GM12878 (cell line): ENCODE results near the gene STK17A. TPM values are rescaled to one million over a fixed set of nuclear protein-coding genes. Genes with fewer than 3 reads are reported as not detected.

ENCODE experiments used
- ATAC-seq: fragments of 200-7000 bp; cut with Tn5 transposase; 3 replicates; pipeline ENCODE4 v1.9.1; 2020; ENCODE audit warnings: mild to moderate bottlenecking, moderate library complexity
- BruUV-seq: library from RNA; stranded (reverse); fragments of 400-500 nt; replicated peaks from 2 replicates; lab custom pipeline; 2021; lab: Mats Ljungman, UMichigan
- CTCF ChIA-PET: fragments of 300-600 bp; sonication (Branson Sonifier 250); formaldehyde crosslinking; extraction: SDS; loops from one replicate; lab custom pipeline; 2021; ENCODE audit warnings: inconsistent platforms; lab: Yijun Ruan, JAX
- POLR2A ChIA-PET: fragments of 350-600 bp; formaldehyde crosslinking; extraction: SDS; loops from one replicate; lab custom pipeline; 2021; ENCODE audit warnings: inconsistent platforms; lab: Charles Lee
- RAD21 ChIA-PET: fragments of 300-600 bp; sonication (Branson Sonifier 250); formaldehyde crosslinking; loops from one replicate; lab custom pipeline; 2023; ENCODE audit warnings: antibody characterized with exemption; ENCODE audit not compliant: unreplicated experiment; lab: Charles Lee
- SMC1A ChIA-PET: fragments of 300-600 bp; sonication (Branson Sonifier 250); formaldehyde crosslinking; loops from one replicate; lab custom pipeline; 2023; ENCODE audit not compliant: unreplicated experiment, uncharacterized antibody; lab: Charles Lee
- DNase-seq: peaks from one replicate; pipeline ENCODE4 v3.0.0-alpha.2; 2011; ENCODE audit warnings: low read depth, low spot score
- FAIRE-seq: peaks from 3 replicates; lab custom pipeline; 2011; peaks lifted over from hg19 to GRCh38; lab: Jason Lieb, UNC
- H2AFZ ChIP-seq: 2 replicates; pipeline ENCODE4 v1.6.0; 2011; ENCODE audit warnings: low read depth, low read length, control low read depth; ENCODE audit not compliant: control insufficient read depth
- H3K27ac ChIP-seq: 2 replicates; pipeline ENCODE4 v1.5.1; 2011; ENCODE audit warnings: control low read depth; ENCODE audit not compliant: control insufficient read depth, insufficient read depth
- H3K27me3 ChIP-seq, 2 experiments: replicated peaks in 1 of 2; 2 replicates each; pipeline versions ENCODE4 v1.6.0 to v1.6.1; 2011; ENCODE audit warnings: low read length in 1 of 2; ENCODE audit not compliant: control insufficient read depth in 2 of 2, insufficient read depth in 2 of 2
- H3K36me3 ChIP-seq, 2 experiments: 2 replicates each; pipeline ENCODE4 v1.5.1; 2011; ENCODE audit warnings: low read length in 1 of 2; ENCODE audit not compliant: control insufficient read depth in 2 of 2, insufficient read depth in 2 of 2
- H3K4me1 ChIP-seq: 2 replicates; pipeline ENCODE4 v1.6.1; 2011; ENCODE audit warnings: mild to moderate bottlenecking, low read length, moderate library complexity, mixed read lengths; ENCODE audit not compliant: control insufficient read depth, insufficient read depth
- H3K4me2 ChIP-seq: 2 replicates; pipeline ENCODE4 v1.6.0; 2011; ENCODE audit warnings: control low read depth; ENCODE audit not compliant: control insufficient read depth, insufficient read depth
- H3K4me3 ChIP-seq: fragments of 200-600 bp; sonication (generic); 2 replicates; pipeline ENCODE4 v1.5.1; 2016
- H3K79me2 ChIP-seq: 2 replicates; pipeline ENCODE4 v1.6.0; 2011; ENCODE audit warnings: low read length; ENCODE audit not compliant: control insufficient read depth, insufficient read depth
- H3K9ac ChIP-seq: 2 replicates; pipeline ENCODE4 v1.8.0; 2011; ENCODE audit warnings: low read length, control low read depth, mixed read lengths; ENCODE audit not compliant: control insufficient read depth, insufficient read depth
- H3K9me3 ChIP-seq: replicated peaks from 3 replicates; pipeline ENCODE4 v1.5.1; 2011; ENCODE audit warnings: mild to moderate bottlenecking, low read length; ENCODE audit not compliant: control insufficient read depth, insufficient read depth
- H4K20me1 ChIP-seq: 2 replicates; pipeline ENCODE4 v1.6.0; 2011; ENCODE audit not compliant: control insufficient read depth, insufficient read depth
- ASH2L ChIP-seq: fragments of 300-600, 200-600 bp; sonication (generic); IDR thresholded peaks from 2 replicates; pipeline ENCODE4 v1.6.1; 2017; ENCODE audit warnings: low read depth, mild to moderate bottlenecking, borderline replicate concordance
- CBX3 ChIP-seq: fragments of 200-600 bp; sonication (generic); IDR thresholded peaks from 2 replicates; pipeline ENCODE4 v1.6.1; 2016; ENCODE audit warnings: low read depth, borderline replicate concordance
- CEBPB ChIP-seq, 2 experiments: fragments of 150-350 bp in 1 of 2; IDR thresholded peaks; 2 replicates each; pipeline ENCODE4 v1.6.1; 2012 to 2014; ENCODE audit warnings: low read depth in 2 of 2, low read length in 2 of 2, borderline replicate concordance in 1 of 2, inconsistent platforms in 1 of 2
- CHD2 ChIP-seq: IDR thresholded peaks from 2 replicates; pipeline ENCODE4 v1.6.1; 2011; ENCODE audit warnings: low read depth, low read length, improper control_type of control experiment, borderline replicate concordance
- FOXM1 ChIP-seq: IDR thresholded peaks from 2 replicates; pipeline ENCODE4 v1.6.1; 2012; ENCODE audit warnings: low read depth, mild to moderate bottlenecking, inconsistent platforms, low read length, moderate library complexity
- HCFC1 ChIP-seq: fragments of 150-350 bp; IDR thresholded peaks from 2 replicates; pipeline ENCODE4 v1.6.1; 2014; ENCODE audit warnings: low read length
- JUNB ChIP-seq: IDR thresholded peaks from 2 replicates; pipeline ENCODE4 v1.6.1; 2016; ENCODE audit warnings: antibody characterized with exemption, mild to moderate bottlenecking
- NBN ChIP-seq: fragments of 450-650 bp; IDR thresholded peaks from 2 replicates; pipeline ENCODE4 v1.6.1; 2016
- NRF1 ChIP-seq: conservative IDR thresholded peaks from 2 replicates; pipeline ENCODE4 v1.6.1; 2011; ENCODE audit warnings: mild to moderate bottlenecking, low read depth, low read length, improper control_type of control experiment
- POLR2AphosphoS2 ChIP-seq: IDR thresholded peaks from 2 replicates; pipeline ENCODE4 v1.6.1; 2011; ENCODE audit warnings: low read depth, mild to moderate bottlenecking, low read length, improper control_type of control experiment, moderate library complexity
- SMAD5 ChIP-seq: IDR thresholded peaks from 2 replicates; pipeline ENCODE4 v1.6.1; 2016; ENCODE audit warnings: antibody characterized with exemption, low read depth
- SMARCA5 ChIP-seq: fragments of 450-650 bp; IDR thresholded peaks from 2 replicates; pipeline ENCODE4 v1.6.1; 2017; ENCODE audit warnings: mild to moderate bottlenecking
- SPI1 ChIP-seq: IDR thresholded peaks from 2 replicates; pipeline ENCODE4 v1.6.1; 2011; ENCODE audit warnings: low read depth, mild to moderate bottlenecking, low read length, moderate library complexity, borderline replicate concordance; ENCODE audit not compliant: insufficient read depth
- YY1 ChIP-seq: IDR thresholded peaks from 2 replicates; pipeline ENCODE4 v1.6.1; 2011; ENCODE audit warnings: low read depth, mild to moderate bottlenecking, low read length
- whole genome bisulfite sequencing: methylation state at CpG from one replicate; pipeline ENCODE4 v1.1.6; 2016; ENCODE audit warnings: low lambda C conversion rate; ENCODE audit not compliant: insufficient replicate concordance, insufficient coverage; ENCODE audit errors: missing lambda C conversion rate; 5-methylcytosine and 5-hydroxymethylcytosine counted together
- in situ Hi-C: fragments of 300-500 bp; cut with MboI; formaldehyde crosslinking; loops from 9 replicates; pipeline ENCODE4 v1.14.3; 2018; ENCODE audit warnings: mixed read lengths
- intact Hi-C: fragments of 100-400 bp; cut with micrococcal nuclease; formaldehyde crosslinking; loops from one replicate; pipeline ENCODE4 v1.14.2; 2022; ENCODE audit not compliant: unreplicated experiment
- polyA plus RNA-seq, 11 experiments: library from polyadenylated mRNA; depleted of rRNA in 4 of 11; unstranded in 6 of 11; stranded (reverse) in 5 of 11; fragments of >200 nt; fragmentation: Nextera tagmentation in 4 of 11; fragmentation: Illumina TruSeq in 1 of 11; extraction: Ambion mirVana in 4 of 11; extraction: Trizol in 1 of 11; gene quantifications; 1 replicate in 1 of 11; 2 replicates in 10 of 11; pipeline versions ENCODE4 v1.2.1 to v1.2.3, GENCODE V29; 2011 to 2016; ENCODE audit warnings: inconsistent platforms in 2 of 11, missing spikeins in 2 of 11, low read depth in 1 of 11
- total RNA-seq, 4 experiments: library from RNA; depleted of rRNA in 3 of 4; stranded (reverse); fragments of >200 nt in 3 of 4; fragmentation: Illumina TruSeq in 1 of 4; extraction: Trizol in 1 of 4; gene quantifications; 2 replicates each; pipeline versions ENCODE4 v1.2.1 to v1.2.3, GENCODE V29; 2013 to 2021
- TF ChIP-seq, protein P1 (sequence below): IDR thresholded peaks from 2 replicates; pipeline ENCODE4 v1.6.1; 2011; ENCODE audit warnings: mild to moderate bottlenecking, low read depth, low read length, moderate library complexity; ENCODE audit not compliant: insufficient replicate concordance
- TF ChIP-seq, protein P2 (sequence below): IDR thresholded peaks from 2 replicates; pipeline ENCODE4 v1.6.1; 2011; ENCODE audit warnings: low read depth, mild to moderate bottlenecking, low read length, moderate library complexity, borderline replicate concordance; ENCODE audit errors: extremely low read depth
- TF ChIP-seq, protein P3 (sequence below): fragments of 450-650 bp; IDR thresholded peaks from 2 replicates; pipeline ENCODE4 v1.6.1; 2016; ENCODE audit warnings: mild to moderate bottlenecking

The STK17A gene
- total and polyA plus RNA-seq, 10 of the 15 experiments (the other 5 are each of a cell fraction or from before 2014, with no cell fraction given): 18.5 to 91.6 (median 70.8) TPM

DNA sequence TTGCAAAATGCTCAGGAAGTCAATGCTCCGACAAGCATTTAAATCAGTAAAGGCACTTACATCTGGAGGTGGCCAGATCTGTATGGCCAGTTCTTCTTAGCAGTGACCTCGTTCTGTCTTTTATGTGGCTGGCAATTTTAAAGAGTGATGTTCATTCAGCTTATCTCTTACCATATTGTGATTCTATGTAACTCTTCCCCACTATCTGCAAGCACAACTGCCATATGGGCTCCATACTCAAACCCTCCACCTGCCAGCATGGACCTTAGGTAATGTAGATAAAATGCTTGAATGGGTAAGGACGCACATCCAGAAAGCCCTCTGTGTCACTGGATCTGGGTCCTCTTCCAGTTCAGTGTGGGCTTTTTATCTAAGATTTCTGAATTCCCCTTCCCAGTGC, 42.4 kb upstream of the STK17A start:
- in situ Hi-C loops (no loop called here), intact Hi-C loops (no loop called here)
- no TSS peak for BruUV-seq
- H3K4me1 ChIP-seq: no peaks in the 10 kb centered on the region
- H4K20me1 ChIP-seq: no peaks in the 10 kb centered on the region
- TF ChIP-seq FOXM1: no peak
- TF ChIP-seq JUNB: no peak
- no peak for TF ChIP-seq SMAD5
- no peak for TF ChIP-seq HCFC1
- no peak for TF ChIP-seq CBX3
- TF ChIP-seq CEBPB (IDR thresholded peaks at IDR 0.05; ENCODE audit: borderline replicate concordance in 1 of 2, low read depth in 2 of 2, low read length in 2 of 2): no peak
- no peak for TF ChIP-seq CHD2
- RAD21 ChIA-PET: no interaction called here
- no peaks in the 10 kb centered on the region for H3K9me3 ChIP-seq
- H3K27me3 ChIP-seq: peaks cover 0 to 4% of the 10 kb centered on the region in 2 experiments; a peak in 1 of 4 replicates
- ATAC-seq (no peak), DNase-seq (no peak), FAIRE-seq (no peak)
- no peak overlapping the region for H3K9ac ChIP-seq
- SMC1A ChIA-PET: interaction anchor here (0.6 kb wide), 2 partner anchors 31 to 383 kb away, joined by 3 to 4 read pairs; no protein-coding TSS in a partner anchor
- H2AFZ ChIP-seq: no peak overlapping the region
- no peaks in the 10 kb centered on the region for H3K79me2 ChIP-seq
- WGBS: 44% methylated on average over 3 of the region's 3 CpGs
- H3K36me3 ChIP-seq: no peaks in the 10 kb centered on the region
- H3K4me3 ChIP-seq: no peak overlapping the region
- no peak overlapping the region for H3K4me2 ChIP-seq
- no peak overlapping the region for H3K27ac ChIP-seq
- CTCF ChIA-PET: no interaction called here
- POLR2A ChIA-PET: no interaction called here

DNA sequence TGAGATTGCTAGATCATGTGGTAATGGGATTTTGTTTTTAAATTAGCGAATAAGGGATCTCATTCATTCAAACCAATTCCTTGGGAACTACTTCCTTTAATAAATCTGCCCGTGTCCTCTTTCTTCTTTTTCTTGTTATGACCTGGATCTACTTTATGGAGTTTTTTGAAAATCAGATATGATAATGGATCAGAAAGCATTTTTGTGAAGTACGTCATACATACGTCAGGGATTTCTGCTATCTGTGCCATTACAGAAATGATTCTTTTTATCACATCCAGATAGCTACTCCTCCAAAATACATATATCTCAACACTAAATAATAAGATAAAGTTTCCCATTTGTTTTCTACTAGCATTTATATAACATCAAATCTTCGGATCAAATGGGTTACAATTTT, 40.2 kb upstream of the STK17A start:
- Histone ChIP-seq H3K36me3 (no peaks in the 10 kb centered on the region), H2AFZ (no peak overlapping the region), H3K79me2 (no peaks in the 10 kb centered on the region), H4K20me1 (no peaks in the 10 kb centered on the region), H3K27ac (no peak overlapping the region), H3K9me3 (no peaks in the 10 kb centered on the region), H3K4me3 (no peak overlapping the region), H3K4me1 (no peaks in the 10 kb centered on the region), H3K27me3 (peaks cover 0 to 4% of the 10 kb centered on the region in 2 experiments; a peak in 1 of 4 replicates), H3K4me2 (no peak overlapping the region), H3K9ac (no peak overlapping the region)
- POLR2A ChIA-PET: no interaction called here
- CTCF ChIA-PET: no interaction called here
- DNase-seq (no peak), FAIRE-seq (no peak), ATAC-seq (no peak)
- in situ Hi-C loops (no loop called here), intact Hi-C loops (no loop called here)
- BruUV-seq: no TSS peak
- RAD21 ChIA-PET: no interaction called here
- 59% methylated on average over 5 of the region's 5 CpGs for WGBS
- SMC1A ChIA-PET: no interaction called here
- TF ChIP-seq SPI1 (no peak), POLR2AphosphoS2 (no peak), YY1 (no peak), SMARCA5 (no peak), NBN (no peak), ASH2L (no peak), NRF1 (no peak)
- TF ChIP-seq, protein P1, sequence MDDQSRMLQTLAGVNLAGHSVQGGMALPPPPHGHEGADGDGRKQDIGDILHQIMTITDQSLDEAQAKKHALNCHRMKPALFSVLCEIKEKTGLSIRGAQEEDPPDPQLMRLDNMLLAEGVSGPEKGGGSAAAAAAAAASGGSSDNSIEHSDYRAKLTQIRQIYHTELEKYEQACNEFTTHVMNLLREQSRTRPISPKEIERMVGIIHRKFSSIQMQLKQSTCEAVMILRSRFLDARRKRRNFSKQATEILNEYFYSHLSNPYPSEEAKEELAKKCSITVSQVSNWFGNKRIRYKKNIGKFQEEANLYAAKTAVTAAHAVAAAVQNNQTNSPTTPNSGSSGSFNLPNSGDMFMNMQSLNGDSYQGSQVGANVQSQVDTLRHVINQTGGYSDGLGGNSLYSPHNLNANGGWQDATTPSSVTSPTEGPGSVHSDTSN: no peak
- TF ChIP-seq, protein P2, sequence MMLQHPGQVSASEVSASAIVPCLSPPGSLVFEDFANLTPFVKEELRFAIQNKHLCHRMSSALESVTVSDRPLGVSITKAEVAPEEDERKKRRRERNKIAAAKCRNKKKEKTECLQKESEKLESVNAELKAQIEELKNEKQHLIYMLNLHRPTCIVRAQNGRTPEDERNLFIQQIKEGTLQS: no peak
- TF ChIP-seq, protein P3, sequence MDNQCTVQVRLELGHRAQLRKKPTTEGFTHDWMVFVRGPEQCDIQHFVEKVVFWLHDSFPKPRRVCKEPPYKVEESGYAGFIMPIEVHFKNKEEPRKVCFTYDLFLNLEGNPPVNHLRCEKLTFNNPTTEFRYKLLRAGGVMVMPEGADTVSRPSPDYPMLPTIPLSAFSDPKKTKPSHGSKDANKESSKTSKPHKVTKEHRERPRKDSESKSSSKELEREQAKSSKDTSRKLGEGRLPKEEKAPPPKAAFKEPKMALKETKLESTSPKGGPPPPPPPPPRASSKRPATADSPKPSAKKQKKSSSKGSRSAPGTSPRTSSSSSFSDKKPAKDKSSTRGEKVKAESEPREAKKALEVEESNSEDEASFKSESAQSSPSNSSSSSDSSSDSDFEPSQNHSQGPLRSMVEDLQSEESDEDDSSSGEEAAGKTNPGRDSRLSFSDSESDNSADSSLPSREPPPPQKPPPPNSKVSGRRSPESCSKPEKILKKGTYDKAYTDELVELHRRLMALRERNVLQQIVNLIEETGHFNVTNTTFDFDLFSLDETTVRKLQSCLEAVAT: no peak
